Right ventricle myocardium inferior (tissue), 1 donor: ENCODE data around the gene CSE1L. TPM values are rescaled to one million over a fixed set of nuclear protein-coding genes. Genes with fewer than 3 reads are reported as not detected.
"Not testable (repeated sequence)": the region's sequence is repeated elsewhere in the genome, so short reads cannot be mapped to it uniquely, and the experiment has no call there.

ENCODE experiments used
- ATAC-seq: fragments of 200-7000 bp; cut with Tn5 transposase; one replicate; pipeline ENCODE4 v1.9.1; 2020; ENCODE audit warnings: mild to moderate bottlenecking, moderate library complexity
- DNase-seq: peaks from one replicate; pipeline ENCODE4 v3.0.0; 2021; ENCODE audit errors: missing footprints
- intact Hi-C: fragments of 100-400 bp; cut with DNase I; formaldehyde crosslinking; loops from one replicate; pipeline ENCODE4 v1.11.0; 2022
- long read RNA-seq: library from polyadenylated mRNA; unstranded; transcript quantifications from one replicate; pipeline ENCODE4 v2.0.0, GENCODE V29; 2021
- total RNA-seq: library from RNA; stranded (reverse); fragmentation: NEBNext Ultra II Directional; extraction: Animal tissue kit (Norgen Biotek cat#: 25700); gene quantifications from one replicate; pipeline ENCODE4 v1.2.1, GENCODE V29; 2021
- donor health status: DM: no; HTN: yes; CAD: no; lungs with severe emphysema.

Gene CSE1L, protein sequence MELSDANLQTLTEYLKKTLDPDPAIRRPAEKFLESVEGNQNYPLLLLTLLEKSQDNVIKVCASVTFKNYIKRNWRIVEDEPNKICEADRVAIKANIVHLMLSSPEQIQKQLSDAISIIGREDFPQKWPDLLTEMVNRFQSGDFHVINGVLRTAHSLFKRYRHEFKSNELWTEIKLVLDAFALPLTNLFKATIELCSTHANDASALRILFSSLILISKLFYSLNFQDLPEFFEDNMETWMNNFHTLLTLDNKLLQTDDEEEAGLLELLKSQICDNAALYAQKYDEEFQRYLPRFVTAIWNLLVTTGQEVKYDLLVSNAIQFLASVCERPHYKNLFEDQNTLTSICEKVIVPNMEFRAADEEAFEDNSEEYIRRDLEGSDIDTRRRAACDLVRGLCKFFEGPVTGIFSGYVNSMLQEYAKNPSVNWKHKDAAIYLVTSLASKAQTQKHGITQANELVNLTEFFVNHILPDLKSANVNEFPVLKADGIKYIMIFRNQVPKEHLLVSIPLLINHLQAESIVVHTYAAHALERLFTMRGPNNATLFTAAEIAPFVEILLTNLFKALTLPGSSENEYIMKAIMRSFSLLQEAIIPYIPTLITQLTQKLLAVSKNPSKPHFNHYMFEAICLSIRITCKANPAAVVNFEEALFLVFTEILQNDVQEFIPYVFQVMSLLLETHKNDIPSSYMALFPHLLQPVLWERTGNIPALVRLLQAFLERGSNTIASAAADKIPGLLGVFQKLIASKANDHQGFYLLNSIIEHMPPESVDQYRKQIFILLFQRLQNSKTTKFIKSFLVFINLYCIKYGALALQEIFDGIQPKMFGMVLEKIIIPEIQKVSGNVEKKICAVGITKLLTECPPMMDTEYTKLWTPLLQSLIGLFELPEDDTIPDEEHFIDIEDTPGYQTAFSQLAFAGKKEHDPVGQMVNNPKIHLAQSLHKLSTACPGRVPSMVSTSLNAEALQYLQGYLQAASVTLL
- total RNA-seq = 41.4 TPM
- long read RNA-seq, transcript CSE1L-201 (25 exons, 3,553 nt) = major isoform, 33 of 36 reads
- long read RNA-seq, partial matches to known transcripts = 1 of 36 reads
- long read RNA-seq, other reads (novel, unspliced or antisense) = 2 of 36 reads

DNA sequence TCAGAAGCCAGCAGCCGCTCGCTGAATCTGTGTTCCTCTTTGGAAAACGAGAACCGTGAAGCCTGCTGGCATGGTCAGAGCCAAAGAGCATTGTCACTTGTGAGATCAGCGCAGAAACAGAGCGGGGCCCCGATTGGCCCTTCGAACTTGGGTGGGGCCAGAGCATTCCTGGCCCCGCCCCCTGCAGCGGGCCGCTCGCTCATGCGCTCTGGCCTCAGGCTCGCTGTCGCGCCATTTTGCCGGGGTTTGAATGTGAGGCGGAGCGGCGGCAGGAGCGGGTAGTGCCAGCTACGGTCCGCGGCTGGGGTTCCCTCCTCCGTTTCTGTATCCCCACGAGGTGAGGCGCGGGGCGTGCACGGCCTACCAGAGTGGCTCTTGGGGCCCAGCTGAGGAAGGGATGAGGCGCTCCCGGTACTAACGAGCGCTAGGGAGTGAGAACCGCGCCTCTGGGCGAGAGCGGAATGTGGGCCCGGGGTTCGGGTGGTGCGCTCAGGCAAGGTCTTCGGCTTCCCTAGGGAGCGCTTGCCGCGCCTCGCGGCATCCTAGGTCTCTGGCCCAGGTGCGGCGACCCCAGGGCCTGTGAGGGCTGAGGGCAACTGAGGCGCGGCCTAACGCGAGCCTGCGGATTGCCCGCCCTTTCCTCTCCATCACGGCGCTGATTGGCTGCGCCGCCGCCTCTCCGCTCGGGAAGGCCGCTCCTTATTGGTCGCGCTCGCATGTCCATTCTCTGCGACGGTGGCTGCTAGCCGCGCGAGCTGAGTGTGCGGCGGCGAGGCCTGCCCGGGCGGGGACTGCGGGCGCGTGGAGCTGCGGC lies at the start of gene CSE1L:
Gene CSE1L (plus strand): TSS at position 226 of the 814 bp plus-strand sequence. CDS start 12,152 bp downstream, outside the sequence.
- DNase-seq (peak; percentile 98), ATAC-seq (peak; percentile 98)
- intact Hi-C loops = no loop called here

DNA sequence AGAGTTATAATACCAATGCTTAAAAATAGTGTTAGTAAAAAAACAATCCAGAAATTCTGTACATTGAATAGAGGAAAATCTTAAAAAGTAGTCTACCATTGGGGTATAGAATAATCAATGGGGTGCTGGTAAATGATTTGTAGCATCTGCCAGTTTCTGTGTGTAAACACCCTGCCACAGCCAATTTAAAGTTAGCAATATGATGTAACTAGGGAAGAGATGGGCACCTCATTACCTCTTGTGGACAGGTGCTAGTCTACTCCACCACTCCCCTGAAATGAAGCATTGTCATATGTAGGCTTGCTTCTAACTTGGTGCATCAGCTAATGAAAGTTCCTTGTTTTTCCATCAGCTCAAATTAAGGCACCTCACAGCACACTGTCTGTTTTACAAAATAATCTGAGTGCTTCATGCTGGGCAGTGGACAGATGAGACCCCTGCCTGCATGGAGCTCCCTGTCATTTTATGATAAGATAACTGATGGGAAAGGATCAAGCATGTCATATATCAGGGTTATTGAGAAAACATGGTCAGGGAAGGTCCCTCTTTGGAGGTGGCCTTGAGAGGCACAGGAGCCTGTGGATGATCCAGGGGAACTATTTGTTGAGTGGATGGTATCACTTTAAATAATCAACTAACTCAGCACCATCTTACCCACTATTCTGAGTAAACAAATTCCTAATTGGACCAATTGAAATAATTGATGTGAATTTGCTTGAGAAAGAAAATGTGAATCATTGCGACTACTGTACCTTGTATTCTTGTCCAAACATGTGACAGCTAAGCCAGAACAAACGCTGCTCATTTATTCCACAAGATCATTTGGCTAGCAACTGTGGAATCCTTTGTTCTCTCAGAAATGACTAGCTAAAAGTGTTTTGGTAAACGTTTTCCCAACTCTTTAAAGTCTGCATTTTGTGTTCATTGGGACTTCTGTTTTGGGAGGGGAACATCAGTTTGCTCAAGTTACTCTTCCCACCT lies 45.9 kb upstream of the CSE1L start:
- no peak for DNase-seq
- intact Hi-C loops = no loop called here
- ATAC-seq = no peak

DNA sequence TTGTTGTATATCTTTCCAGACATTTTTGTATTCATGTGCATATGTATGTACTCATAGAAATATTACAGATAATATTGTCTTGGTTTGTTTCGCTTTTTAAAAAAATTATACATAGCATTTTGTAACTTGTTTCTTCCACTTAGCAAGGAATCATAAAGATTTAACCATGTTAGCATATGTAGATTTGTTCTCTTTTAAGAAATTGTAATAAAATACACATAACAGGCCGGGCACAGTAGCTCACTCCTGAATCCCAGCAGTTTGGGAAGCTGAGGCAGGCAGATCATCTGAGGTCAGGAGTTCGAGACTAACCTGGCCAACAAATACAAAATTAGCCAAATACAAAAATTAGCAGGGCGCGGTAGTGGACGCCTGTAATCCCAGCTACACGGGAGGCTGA lies 44.4 kb upstream of the CSE1L start:
- ATAC-seq (no peak), DNase-seq (no peak)
- intact Hi-C loops = no loop called here

DNA sequence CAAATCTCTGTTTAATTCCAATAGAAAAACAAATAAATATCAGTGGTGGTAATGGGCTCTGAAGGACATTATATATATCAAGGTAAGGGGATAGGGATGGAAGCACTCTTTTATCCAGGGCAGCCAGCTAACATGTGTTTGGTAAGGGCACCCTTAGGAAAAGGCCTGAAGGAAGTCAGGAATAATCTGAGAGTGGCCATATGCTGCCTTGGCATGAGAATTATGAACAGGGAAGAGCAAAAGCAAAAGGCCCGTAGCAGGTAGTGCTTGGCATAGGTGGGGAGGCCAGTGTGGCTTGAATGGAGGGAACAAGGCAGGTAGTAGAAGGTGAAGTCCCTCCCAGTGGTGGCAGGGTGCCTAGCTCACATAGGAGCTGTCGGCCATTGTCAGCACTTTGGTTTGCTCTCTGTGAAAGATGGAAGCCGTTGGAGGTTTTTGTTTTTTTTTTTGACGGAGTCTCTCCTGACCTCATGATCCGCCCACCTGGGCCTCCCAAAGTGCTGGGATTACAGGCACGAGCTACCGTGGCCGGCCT lies 39.6 kb upstream of the CSE1L start:
- ATAC-seq (no peak), DNase-seq (no peak)
- intact Hi-C loops = no loop called here

DNA sequence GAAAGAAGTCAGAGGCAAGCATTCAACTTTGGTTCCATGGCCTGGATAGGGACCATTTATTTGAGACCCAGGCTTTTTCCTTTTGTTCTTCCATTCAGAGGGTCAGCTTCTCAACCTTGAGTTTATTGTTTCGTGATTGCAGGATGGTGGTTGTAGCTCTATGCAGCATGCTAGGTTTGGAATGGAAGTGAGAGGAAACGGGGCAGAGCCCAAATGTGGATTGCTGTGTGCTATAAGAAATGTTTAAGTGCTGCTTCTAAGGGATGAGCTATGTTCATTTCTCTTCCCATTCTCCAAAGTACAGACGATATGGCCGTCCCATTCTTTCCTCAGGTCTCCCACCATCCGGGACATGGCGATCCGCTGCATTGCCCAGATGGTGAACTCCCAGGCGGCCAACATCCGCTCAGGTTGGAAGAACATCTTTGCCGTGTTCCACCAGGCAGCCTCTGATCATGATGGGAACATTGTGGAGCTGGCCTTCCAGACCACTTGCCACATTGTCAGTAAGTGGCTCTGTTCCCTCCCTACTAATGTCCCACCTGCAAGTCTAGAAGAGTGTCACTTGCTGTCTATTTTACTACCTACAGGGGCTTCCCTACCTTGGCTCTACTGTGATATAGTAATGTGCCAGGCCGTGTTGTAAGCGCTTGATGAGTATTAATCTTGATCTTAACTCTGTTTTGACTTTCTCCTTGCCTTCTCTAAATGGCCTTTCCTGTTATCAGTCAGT lies 36.0 kb upstream of the CSE1L start:
- intact Hi-C loops = no loop called here
- ATAC-seq = no peak
- DNase-seq = no peak

DNA sequence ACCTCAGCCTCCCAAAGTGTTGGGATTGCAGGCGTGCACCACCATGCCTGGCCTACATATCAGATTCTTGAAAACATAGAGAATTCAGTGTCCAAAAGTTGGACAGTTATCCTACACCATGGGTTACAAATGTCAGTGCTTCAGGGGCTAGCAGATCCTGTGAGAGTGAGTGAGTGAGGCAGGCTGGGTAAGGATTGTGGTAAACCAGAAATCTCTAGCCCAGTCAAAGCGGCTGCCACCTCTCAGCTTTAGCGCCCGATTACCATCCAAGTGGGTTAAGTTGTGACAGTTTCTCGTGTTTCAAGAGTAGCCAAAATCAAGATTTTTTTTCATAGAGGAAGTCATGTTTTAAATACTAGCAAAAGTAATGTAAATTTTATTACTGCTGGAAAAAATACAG lies 21.9 kb upstream of the CSE1L start:
- ATAC-seq = no peak
- intact Hi-C loops = no loop called here
- no peak for DNase-seq

DNA sequence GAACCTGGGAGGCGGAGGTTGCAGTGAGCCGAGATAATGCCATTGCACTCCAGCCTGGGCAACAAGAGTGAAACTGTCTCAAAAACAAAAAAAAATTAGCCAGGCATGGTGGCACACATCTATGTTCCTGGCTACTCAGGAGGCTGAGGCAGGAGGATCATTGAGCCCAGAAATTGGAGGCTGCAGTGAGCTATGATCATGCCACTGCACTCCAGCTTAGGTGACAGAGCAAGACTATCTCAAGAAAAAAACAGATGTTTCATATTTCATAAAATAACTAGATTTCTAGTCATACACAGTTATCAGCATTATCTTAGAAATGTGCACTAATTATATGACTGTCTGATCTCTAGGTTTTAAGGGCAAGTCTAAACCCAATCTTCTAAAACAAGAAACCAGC lies 17.9 kb upstream of the CSE1L start:
- DNase-seq, ATAC-seq, intact Hi-C loops: not testable (repeated sequence)

DNA sequence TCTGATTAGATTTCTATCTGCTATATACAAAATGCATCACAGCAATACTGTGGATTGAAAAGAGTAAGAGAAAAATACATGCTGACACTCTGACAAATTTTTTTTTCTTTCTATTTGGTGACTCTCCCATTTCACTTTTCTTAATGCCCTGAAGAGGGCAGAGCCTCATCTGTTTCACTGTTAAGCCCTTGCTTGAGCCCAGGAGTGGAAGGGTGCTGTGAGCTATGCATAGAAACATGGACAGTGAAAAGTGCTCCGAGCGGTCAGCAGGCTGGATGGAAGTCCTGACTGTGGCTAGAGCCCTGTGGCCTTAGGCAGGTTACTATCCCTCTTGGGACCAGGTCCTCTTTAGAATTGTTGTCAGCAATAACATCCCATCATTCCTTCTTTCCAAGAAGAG lies 17.4 kb upstream of the CSE1L start:
- no peak for ATAC-seq
- intact Hi-C loops = no loop called here

DNA sequence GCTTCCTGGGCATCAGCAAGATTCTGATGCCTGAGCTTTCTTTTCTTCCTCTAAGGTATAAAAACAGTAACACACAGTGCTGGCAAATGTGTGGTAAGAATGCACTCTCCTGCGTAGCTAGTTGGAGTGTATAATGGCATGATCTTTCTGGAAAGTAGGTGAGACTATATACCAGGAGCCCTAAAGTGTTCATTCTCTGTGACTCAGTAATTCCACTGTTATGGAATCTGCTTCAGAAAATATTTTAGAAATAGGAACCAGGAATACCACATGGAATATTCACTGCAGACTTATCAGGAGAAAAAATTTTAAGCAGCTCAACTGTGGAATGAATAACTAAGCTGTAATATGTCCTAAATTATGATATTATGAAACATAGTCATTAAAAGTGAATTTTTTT lies 16.9 kb upstream of the CSE1L start:
- DNase-seq (no peak), ATAC-seq (no peak)
- intact Hi-C loops = no loop called here

More for the DNA sequence above, 17.4 kb upstream of the CSE1L start:
- DNase-seq = no peak

DNA sequence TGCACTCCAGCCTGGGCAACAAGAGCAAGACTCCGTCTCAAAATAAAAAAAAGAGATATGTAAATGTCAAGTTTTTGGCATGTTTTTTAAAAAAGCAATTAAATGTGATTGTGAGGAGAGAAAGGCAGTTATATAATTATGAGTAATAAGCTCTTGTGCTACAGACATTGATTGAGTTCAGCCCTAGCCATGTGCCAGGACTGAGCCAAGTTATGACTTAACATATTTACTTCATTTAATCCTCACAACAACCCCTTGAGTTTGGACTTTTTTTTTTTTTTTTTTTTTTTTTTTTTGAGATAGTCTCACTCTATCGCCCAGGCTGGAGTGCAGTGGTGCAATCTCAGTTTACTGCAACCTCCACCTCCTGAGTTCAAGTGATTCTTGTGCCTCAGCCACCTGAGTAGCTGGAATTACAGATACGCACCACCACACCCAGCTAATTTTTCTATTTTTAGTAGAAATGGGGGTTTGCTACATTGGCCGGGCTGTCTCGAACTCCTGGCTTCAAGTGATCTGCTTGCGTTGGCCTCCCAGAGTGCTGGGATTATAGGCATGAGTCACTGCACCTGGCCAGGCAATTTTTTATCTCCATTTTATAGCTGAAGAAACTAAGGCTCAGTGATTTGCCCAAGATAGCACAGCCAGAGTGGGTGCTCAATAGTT lies 15.0 kb upstream of the CSE1L start:
- intact Hi-C loops = no loop called here
- DNase-seq (no peak), ATAC-seq (peak; percentile 59)

DNA sequence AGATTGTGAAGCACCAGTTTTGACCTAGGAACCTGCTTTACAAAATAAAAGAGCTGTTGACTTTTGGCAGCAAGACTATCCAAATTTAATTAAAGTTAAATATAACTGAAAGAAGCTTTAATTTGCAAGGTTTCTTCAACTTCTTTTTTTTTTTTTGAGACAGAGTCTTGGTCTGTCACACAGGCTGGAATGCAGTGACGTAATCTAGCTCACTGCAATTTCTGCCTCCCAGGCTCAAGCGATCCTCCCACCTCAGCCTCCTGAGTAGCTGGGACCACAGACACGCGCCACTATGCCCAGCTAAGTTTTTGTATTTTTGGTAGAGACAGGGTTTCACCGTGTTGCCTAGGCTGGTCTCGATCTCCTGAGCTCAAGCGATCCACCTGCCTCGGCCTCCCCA lies 13.7 kb upstream of the CSE1L start:
- ATAC-seq (no peak), DNase-seq (no peak)
- intact Hi-C loops = no loop called here

DNA sequence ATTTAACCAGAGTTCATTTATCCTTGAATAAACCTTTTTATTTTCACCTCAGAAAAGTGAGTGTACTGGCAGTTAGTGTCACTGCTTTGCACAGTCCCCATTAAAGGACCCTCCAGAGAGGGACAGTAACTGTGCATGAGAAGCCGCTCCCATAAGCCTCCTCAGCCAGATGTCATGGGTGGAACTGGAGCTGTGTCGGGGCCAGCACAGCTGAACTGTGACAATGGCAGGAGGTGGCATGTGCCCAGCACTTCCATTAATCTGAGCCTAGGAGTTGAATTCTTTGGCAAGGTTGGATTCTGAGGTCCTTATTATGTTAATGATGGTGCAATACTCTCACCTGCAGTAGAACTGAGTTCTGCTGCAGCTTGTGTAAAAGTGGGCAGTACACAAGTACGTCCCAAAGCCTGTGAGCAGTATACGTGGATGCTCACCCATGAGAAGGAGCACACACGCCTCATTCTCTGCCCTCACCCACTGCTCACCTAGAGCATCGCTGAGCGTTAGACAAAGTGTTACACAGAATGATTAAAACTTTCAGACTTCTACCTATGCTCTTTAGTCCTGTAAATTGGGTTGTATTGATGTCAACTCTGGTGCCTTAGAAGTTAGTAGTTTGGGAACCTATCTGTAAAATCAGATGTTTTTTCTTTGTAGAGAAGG lies 11.9 kb upstream of the CSE1L start:
- intact Hi-C loops = no loop called here
- ATAC-seq (no peak), DNase-seq (no peak)

DNA sequence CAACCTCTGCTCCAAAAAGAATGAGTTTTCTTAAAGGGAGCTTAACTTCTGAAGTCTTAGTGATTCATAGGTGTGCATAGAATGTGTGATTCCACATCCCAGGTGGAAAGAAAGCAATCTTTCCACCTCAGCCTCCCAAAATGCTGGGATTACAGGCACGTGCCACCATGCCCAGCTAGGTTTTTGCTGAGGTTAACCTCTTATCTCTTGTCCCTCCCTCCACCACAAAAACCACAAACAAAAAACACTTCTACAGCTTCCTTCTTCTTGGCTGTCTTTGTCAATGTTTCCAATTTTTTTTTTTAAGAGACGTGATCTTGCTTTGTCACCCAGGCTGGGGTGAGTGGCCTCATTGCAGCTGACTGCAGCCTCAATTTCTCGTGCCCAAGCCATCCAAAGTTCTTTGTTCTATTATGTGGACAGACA lies 8.1 kb upstream of the CSE1L start:
- intact Hi-C loops = no loop called here
- no peak for ATAC-seq
- DNase-seq = no peak

DNA sequence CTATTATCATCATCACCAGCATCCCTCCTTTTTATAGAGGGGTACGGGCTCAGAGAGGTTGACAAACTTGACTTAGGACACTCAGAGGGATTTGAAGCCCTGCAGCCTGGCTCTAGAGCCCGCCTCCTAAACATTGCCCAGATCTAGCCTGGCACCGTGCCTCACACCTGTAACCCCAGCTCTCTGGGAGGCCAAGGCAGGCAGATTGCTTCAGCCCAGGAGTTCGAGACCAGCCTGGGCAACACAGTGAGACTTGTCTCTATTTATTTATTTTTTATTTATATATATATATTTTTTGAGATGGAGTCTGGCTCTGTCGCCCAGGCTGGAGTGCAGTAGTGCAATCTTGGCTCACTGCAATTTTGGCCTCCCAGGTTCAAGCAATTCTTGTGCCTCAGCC lies 6.3 kb upstream of the CSE1L start:
- ATAC-seq = no peak
- no peak for DNase-seq
- intact Hi-C loops = no loop called here

DNA sequence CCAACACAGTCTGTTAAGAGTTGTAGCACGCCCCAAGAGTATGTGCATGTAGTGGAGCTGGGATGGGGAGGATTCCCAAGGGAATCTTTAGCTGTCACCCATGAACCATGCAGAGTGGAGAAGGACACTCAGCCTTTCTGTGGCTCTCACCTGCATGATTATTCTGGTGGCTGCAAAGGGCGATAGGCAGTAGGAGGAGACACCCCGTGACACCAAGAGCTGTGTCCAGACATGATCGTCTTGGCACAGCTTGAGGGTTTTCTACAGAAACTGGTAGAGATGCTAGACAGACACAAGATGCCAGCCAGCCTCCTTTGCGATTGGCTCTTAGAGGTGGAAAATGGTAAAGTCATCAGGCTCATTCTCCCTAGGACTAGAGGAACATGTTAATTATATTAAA lies 3.1 kb upstream of the CSE1L start:
- DNase-seq (no peak), ATAC-seq (no peak)
- intact Hi-C loops = no loop called here
